Measurements from ENCODE around the gene MEIS3. TPM values are rescaled to one million over a fixed set of nuclear protein-coding genes. Genes with fewer than 3 reads are reported as not detected.

MEIS3 gene
- total RNA-seq, result under 1 TPM in 1 of 2 experiments, not detected in 1; 0.18 TPM

GRCh38 chr19:47419030-47419783 lies at the start of gene MEIS3:
Gene MEIS3, minus strand, starts transcription at chr19:47419527. Its CDS starts 446 bp downstream, at chr19:47419081.
- no peak for DNase-seq
- Mint-ChIP-seq H3K4me1 (peaks cover 15% of the 10 kb centered on the region), H3K4me3 (no peak within 1 kb of the TSS), H3K9me3 (no peaks in the 10 kb centered on the region), H3K27me3 (peaks cover 82% of the 10 kb centered on the region), H3K27ac (no peak within 1 kb of the TSS), H3K36me3 (ENCODE audit: low read depth) (no peaks in the 10 kb centered on the region)
- ChIA-PET CTCF (interaction anchor here (1.0 kb wide), 1 partner anchor 9 kb away, joined by 4 read pairs; no protein-coding TSS in a partner anchor), POLR2A (no interaction called here)

DNA sequence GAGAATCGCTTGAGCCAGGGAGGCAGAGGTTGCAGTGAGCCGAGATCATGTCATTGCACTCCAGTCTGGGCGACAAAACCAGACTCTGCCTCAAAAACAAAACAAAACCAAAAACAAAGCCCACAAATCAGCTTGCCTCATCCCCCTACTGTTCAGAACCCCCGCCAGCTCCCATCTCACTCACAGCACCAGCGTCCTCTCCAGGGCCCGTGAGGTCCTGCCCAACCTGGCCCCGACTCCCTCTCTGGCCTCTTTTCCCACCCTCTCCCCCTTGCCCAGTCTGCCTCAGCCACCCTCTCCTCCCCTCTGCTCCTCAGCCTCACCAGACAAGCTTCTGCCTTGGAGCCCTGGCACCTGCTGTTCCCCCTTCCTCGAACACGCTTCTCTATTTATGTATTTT lies 48.6 kb upstream of the MEIS3 start:
- Mint-ChIP-seq H3K4me1 (peaks cover 7% of the 10 kb centered on the region), H3K27ac (no peak overlapping the region), H3K9me3 (no peaks in the 10 kb centered on the region), H3K36me3 (ENCODE audit: low read depth) (no peaks in the 10 kb centered on the region), H3K27me3 (peaks cover 48% of the 10 kb centered on the region), H3K4me3 (no peak overlapping the region)
- ChIA-PET CTCF (interaction anchor here (1.3 kb wide), 1 partner anchor 16 kb away, joined by 5 read pairs; the partner anchor contains the start of gene KPTN), POLR2A (interaction anchor here (1.1 kb wide), 1 partner anchor 17 kb away, joined by 3 read pairs; the partner anchor contains the start of gene KPTN)
- DNase-seq, result no peak

GRCh38 chr19:47465957-47466356 lies 46.6 kb upstream of the MEIS3 start:
- H3K4me3 Mint-ChIP-seq, result no peak overlapping the region
- H3K4me1 Mint-ChIP-seq, result peaks cover 2% of the 10 kb centered on the region
- H3K27me3 Mint-ChIP-seq, result peaks cover 44% of the 10 kb centered on the region
- H3K27ac Mint-ChIP-seq, result no peak overlapping the region
- no peak for DNase-seq
- no peaks in the 10 kb centered on the region for H3K9me3 Mint-ChIP-seq
- ChIA-PET POLR2A (no interaction called here), CTCF (no interaction called here)
- H3K36me3 Mint-ChIP-seq (ENCODE audit: low read depth), result no peaks in the 10 kb centered on the region

DNA sequence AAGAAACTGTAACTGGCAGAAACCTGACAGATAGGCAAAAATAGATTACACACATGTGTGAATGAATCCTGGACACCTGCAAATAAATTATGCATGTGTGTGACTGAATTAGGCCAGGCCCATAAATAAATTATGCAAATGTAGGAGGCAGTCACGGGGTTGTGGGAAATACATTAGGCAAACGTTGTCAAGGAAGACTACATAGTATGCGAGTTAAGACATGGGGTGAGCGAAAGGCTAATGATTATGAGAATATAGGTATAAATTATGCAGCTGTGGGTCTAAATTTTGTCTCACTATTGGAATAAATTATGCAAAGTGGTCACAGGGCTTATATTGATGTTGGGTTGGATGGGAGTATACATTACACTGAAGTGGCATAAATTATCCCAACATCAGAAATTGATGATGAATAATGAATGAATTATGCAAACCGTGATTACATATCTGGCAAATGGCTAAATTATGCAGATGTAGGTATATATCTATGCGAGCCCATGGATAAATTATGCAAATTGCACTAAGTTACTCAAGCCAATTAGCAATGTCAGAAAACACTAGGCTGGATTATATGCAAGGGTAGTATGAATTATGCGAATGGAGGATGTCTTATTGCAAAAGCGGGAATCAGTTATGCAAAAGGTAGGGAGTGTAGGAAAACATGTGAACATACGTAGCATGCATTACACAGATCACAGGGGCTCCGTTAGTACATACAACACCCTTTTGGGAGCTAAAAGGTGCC lies 45.5 kb upstream of the MEIS3 start:
- Mint-ChIP-seq H3K27me3 (peaks cover 35% of the 10 kb centered on the region), H3K4me1 (no peaks in the 10 kb centered on the region), H3K27ac (no peak overlapping the region), H3K36me3 (ENCODE audit: low read depth) (no peaks in the 10 kb centered on the region), H3K9me3 (no peaks in the 10 kb centered on the region), H3K4me3 (no peak overlapping the region)
- ChIA-PET CTCF (no interaction called here), POLR2A (no interaction called here)
- no peak for DNase-seq

- Mint-ChIP-seq H3K4me1 (no peaks in the 10 kb centered on the region), H3K36me3 (ENCODE audit: low read depth) (no peaks in the 10 kb centered on the region), H3K27ac (no peak overlapping the region), H3K27me3 (peaks cover 13% of the 10 kb centered on the region), H3K9me3 (no peaks in the 10 kb centered on the region), H3K4me3 (no peak overlapping the region)
- CTCF ChIA-PET, result no interaction called here
- DNase-seq, result no peak
- POLR2A ChIA-PET, result no interaction called here
These were observed 42.5 kb upstream of the MEIS3 start for GRCh38 chr19:47461876-47462275.

- Mint-ChIP-seq H3K27ac (no peak overlapping the region), H3K4me3 (no peak overlapping the region), H3K27me3 (peaks cover 27% of the 10 kb centered on the region), H3K36me3 (ENCODE audit: low read depth) (no peaks in the 10 kb centered on the region), H3K4me1 (no peaks in the 10 kb centered on the region), H3K9me3 (no peaks in the 10 kb centered on the region)
- CTCF ChIA-PET, result no interaction called here
- POLR2A ChIA-PET, result no interaction called here
- DNase-seq, result no peak
These were observed 40.1 kb upstream of the MEIS3 start for GRCh38 chr19:47459477-47459876.

GRCh38 chr19:47458672-47459071 lies 39.3 kb upstream of the MEIS3 start:
- no peak overlapping the region for H3K27ac Mint-ChIP-seq
- CTCF ChIA-PET, result no interaction called here
- POLR2A ChIA-PET, result no interaction called here
- no peak overlapping the region for H3K4me3 Mint-ChIP-seq
- H3K36me3 Mint-ChIP-seq (ENCODE audit: low read depth), result no peaks in the 10 kb centered on the region
- no peaks in the 10 kb centered on the region for H3K4me1 Mint-ChIP-seq
- no peak for DNase-seq
- H3K27me3 Mint-ChIP-seq, result peaks cover 30% of the 10 kb centered on the region
- no peaks in the 10 kb centered on the region for H3K9me3 Mint-ChIP-seq

GRCh38 chr19:47456721-47457474 lies 37.6 kb upstream of the MEIS3 start:
- no peaks in the 10 kb centered on the region for H3K36me3 Mint-ChIP-seq (ENCODE audit: low read depth)
- CTCF ChIA-PET, result interaction anchor here (1.5 kb wide), 1 partner anchor 20 kb away, joined by 8 read pairs; no protein-coding TSS in a partner anchor
- H3K9me3 Mint-ChIP-seq, result no peaks in the 10 kb centered on the region
- H3K27me3 Mint-ChIP-seq, result peaks cover 28% of the 10 kb centered on the region
- no peaks in the 10 kb centered on the region for H3K4me1 Mint-ChIP-seq
- POLR2A ChIA-PET, result no interaction called here
- no peak overlapping the region for H3K27ac Mint-ChIP-seq
- H3K4me3 Mint-ChIP-seq, result no peak overlapping the region
- DNase-seq, result no peak

DNA sequence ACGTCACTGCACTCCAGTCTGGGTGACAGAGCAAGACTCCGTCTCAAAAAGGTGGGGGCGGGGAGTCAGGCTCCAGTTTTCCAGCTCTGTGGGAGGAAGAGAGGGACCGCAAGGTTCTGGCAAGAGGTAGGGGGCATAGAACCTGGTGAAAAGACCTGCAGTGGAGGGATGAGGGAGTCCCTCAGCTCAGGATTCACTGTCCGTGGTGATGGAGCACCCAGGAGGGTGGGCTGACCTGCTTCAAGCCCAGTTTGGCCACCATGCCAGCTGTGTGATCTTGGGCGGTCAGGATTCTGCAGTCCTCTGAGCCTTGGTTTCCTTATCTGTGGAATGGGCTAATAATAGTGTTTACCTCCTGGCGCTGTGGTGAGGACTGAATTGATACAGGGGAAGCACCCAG lies 31.2 kb upstream of the MEIS3 start:
- Mint-ChIP-seq H3K27ac (no peak overlapping the region), H3K4me1 (peaks cover 22% of the 10 kb centered on the region), H3K4me3 (no peak overlapping the region), H3K9me3 (no peaks in the 10 kb centered on the region), H3K27me3 (peaks cover 54% of the 10 kb centered on the region), H3K36me3 (ENCODE audit: low read depth) (no peaks in the 10 kb centered on the region)
- no peak for DNase-seq
- ChIA-PET POLR2A (no interaction called here), CTCF (no interaction called here)

DNA sequence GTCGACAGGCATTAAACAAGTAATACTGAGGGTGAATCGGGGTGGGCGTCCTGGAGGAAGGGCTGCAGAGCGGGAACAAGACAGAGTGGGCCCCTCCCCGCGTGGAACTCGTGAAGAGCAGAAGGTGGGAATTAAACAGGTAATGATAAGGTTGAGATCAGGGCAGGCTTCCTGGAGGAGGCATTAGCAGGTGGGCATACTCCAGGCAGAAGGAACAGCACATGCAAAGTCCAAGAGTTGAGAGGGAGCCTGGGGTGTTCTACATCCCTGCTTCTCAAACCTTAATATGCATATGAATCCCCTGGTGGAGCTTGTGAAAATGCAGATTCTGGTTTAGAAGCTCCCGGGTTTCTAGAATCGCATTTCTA lies 29.0 kb upstream of the MEIS3 start:
- CTCF ChIA-PET, result interaction anchor here (0.6 to 1.2 kb wide), 2 partner anchors 12 to 1394 kb away, joined by 3 to 4 read pairs; no protein-coding TSS in a partner anchor
- H3K27me3 Mint-ChIP-seq, result peaks cover 59% of the 10 kb centered on the region
- no peak for DNase-seq
- no peaks in the 10 kb centered on the region for H3K36me3 Mint-ChIP-seq (ENCODE audit: low read depth)
- peaks cover 41% of the 10 kb centered on the region for H3K4me1 Mint-ChIP-seq
- H3K27ac Mint-ChIP-seq, result no peak overlapping the region
- no peaks in the 10 kb centered on the region for H3K9me3 Mint-ChIP-seq
- no peak overlapping the region for H3K4me3 Mint-ChIP-seq
- POLR2A ChIA-PET, result interaction anchor here (0.9 kb wide), 1 partner anchor 14 kb away, joined by 3 read pairs; no protein-coding TSS in a partner anchor

DNA sequence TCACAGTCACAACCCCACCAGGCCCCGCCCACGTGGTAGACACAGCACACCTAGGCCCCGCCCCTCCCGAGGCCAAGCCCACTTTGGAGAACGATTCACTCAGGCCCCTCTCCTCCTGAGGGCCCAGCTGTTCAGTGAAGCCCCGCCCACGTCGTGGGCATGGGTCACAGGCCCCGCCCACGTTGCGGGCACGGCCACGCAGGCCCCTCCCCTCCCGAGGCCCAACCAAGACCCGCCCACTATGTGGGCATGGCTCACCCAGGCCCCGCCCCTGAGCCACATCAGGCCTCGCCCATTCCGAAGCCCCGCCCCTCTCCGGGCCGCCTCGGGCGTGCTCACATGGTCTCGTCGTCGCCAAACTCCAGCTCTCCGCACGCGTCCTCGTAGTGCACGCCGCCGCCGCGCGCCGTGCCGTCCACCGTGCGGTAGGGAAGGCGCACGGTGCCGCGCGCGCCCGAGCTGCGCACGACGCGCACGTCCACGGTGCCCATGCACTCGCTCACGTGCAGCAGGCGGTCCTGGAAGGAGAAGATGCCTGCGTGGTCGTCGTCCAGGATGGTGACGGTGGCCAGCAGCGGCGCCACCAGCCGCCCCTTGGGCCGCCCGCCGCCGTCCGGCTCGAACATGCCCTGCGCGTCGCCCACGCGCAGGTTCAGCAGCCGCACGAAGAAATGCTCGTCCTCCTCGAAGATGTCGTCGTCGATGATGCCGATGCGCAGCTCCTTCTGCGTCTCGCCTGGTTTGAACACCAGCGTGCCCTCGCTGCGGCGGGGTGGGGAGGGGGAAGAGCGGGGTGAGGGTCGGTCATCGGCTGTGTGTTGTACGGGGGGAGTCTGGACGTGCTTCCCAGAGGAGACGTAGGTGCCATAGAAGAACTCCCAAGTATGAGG lies 28.4 kb upstream of the MEIS3 start:
- H3K9me3 Mint-ChIP-seq, result no peaks in the 10 kb centered on the region
- H3K27ac Mint-ChIP-seq, result no peak overlapping the region
- H3K4me1 Mint-ChIP-seq, result peaks cover 45% of the 10 kb centered on the region
- DNase-seq, result peak; percentile 74
- H3K4me3 Mint-ChIP-seq, result peak overlapping the region; percentile 46
- peaks cover 66% of the 10 kb centered on the region for H3K27me3 Mint-ChIP-seq
- H3K36me3 Mint-ChIP-seq (ENCODE audit: low read depth), result no peaks in the 10 kb centered on the region
- POLR2A ChIA-PET, result interaction anchor here (0.9 to 1.2 kb wide), 2 partner anchors 15 to 36 kb away, joined by 3 to 8 read pairs; partner anchors contain the start of gene KPTN
- CTCF ChIA-PET, result interaction anchor here (0.9 to 2.4 kb wide), 2 partner anchors 11 to 13 kb away, joined by 3 to 14 read pairs; no protein-coding TSS in a partner anchor

Data from activated CD4-positive, alpha-beta memory T cell treated with anti-CD3 and anti-CD28 coated beads, Interleukin-2, amount 10 ng/mL, durations not matched to agents 7 days and 5 days (primary cell).